COLO668 (cell line): ENCODE results near the gene GADD45B.
"Not testable (repeated sequence)": the region's sequence is repeated elsewhere in the genome, so short reads cannot be mapped to it uniquely, and the experiment has no call there.

ENCODE experiments used
- DNase-seq: peaks from one replicate; lab custom pipeline; 2025; ENCODE audit not compliant: unreplicated experiment; lab: John Stamatoyannopoulos, UW

The GADD45B gene

DNA sequence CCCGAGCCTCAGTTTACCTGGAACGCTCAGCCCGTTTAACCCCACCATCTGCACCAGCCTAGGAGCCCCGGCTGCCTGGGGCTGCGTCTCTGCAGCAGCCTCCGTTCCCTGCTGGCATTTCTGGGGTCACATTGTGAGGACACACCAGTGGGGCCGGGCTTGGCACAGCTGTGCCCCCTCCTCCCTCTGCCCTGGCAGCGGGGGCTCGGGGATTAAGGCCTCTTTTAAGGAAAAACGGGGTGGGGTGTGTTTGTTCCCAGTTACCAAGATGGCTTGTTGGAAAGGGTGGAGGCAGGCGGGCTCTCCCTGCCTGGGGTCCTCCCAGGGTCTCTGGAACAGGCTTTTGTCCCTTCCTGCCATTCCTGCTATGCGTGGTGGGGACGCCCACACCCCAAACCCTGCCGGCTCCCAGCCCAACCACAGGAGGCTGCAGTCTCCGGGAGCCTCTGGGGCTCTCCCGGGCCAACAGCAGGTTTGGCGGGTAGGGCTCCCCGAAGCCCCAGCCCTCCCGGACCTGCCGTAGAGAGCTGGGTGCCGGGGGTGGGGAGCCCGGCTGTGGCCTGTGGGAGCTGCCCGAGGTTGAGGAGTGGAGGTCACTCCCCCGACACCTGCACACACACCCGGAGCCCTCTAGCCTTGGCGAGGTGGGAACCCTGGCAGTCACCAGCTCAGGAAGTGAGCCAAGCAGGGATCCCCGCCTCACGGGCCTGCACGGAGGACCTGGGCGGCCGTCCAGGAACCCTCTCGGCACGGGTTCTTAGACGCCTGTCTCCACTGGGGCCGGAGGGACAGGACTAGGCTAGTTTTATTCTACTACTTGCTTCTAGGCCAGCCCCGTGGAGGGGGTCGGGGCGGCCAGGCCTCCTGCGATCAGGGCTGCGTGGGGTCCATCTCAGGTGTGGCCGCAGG is 36.9 kb downstream of the GADD45B start:
- no peak for DNase-seq

DNA sequence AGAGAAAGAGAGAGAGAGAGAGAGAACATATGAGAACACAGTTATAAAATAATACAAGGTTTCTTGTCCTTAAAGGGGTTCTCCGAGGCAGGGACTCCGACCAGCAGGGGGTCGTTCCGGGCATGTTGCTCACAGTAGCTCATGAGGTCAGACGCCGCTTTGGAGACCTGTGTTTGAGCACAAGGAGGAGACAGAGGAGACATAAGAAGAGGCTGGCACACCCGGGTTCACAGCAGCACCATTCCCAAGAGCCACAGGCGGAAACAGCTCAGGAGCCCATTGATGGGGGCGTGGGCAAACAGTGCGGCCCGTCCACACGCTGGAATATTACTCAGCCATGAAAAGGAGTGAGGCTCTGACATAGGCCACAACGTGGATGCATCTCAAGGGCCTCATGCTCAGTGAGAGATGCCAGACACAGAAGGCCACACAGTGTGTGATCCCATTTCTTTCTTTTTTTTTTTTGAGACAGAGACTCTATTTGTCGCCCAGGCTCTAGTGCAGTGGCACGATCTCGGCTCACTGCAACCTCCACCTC is 39.1 kb downstream of the GADD45B start:
- DNase-seq, result no peak

DNA sequence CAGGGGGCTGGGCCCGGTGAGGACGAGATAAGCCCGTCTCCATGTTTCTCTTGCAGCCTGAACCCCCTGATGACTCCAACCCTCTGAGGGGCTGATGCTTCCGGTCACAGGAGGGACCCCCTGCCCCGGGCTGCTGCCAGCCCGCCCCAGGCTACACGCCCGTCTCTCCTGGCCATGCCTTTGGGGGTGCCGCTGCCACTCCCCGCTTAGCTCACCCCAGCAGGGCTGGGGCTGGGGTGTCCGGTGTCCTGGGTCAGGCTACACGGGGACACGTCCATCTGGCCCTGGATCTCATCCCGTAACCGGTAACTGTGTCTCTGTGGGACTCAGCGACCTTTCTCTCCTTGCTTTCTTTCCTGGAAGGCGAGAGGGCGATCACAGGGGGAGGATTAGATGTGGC is 40.8 kb downstream of the GADD45B start:
- no peak for DNase-seq

DNA sequence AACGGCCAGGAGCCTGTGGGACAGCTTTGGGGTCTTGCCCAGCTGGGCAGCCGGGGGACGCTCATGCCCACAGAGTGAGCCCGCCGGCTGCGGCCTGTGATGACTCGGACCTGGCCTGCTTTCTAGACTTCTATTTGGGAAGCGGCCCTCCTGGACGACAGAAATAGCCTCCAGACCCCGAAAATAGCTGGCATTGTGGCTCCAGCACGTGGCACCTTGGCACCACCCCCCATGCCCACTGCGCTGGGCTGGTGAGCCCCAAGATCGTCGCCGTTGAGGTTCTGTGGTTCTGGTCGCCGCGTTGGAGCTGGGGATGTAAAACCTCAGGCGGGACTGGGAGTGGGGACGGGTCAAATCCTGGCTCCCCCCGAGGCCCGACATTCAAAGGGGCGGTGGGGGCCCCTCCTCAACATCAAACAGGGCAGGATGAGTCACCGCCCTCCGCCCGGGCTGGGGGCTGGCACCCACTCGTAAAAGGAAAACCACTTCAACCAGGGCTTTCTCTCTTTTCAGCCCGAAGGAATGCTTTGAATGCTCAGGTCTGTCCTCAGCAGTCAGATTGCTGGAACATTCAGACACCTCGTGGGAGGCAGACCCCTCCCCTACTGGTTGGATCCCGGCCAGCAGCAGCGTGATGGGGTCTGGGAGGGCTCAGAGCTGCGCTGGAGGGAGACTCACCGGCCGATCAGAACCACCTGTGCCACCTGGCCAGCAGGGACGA is 42.1 kb downstream of the GADD45B start:
- DNase-seq, result no peak

DNA sequence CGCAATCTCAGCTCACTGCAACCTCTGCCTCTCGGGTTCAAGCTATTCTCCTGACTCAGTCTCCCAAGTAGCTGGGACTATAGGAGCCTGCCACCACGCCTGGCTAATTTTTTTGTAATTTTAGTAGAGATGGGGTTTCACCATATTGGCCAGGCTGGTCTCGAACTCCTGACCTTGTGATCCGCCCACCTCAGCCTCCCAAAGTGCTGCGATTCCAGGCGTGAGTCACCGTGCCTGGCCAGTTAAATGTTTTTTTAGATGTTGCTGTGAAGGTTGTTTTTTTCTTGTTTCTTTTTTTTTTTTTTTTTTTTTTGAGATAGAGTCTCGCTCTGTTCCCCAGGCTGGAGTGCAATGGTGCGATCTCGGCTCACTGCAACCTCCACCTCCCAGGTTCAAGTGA is 42.9 kb downstream of the GADD45B start:
- not testable (repeated sequence) for DNase-seq

DNA sequence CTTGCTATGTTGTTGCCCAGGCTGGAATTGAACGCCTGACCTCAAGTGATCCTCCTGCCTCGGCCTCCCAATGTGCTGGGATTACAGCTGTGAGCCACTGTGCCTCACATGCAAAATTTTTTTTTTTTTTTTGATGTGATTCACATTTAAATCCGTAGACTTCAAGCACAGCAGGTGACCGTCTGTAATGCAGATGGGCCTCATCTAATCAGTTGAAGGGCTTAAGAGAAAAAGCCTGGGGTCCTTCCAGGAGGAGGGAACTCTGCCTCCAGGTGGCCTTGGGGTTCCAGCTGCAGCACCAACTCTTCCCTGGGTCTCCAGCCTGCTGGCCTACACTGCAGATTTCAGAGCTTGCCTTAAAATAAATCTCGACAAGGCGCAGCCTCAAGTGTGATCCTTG is 43.6 kb downstream of the GADD45B start:
- no peak for DNase-seq

DNA sequence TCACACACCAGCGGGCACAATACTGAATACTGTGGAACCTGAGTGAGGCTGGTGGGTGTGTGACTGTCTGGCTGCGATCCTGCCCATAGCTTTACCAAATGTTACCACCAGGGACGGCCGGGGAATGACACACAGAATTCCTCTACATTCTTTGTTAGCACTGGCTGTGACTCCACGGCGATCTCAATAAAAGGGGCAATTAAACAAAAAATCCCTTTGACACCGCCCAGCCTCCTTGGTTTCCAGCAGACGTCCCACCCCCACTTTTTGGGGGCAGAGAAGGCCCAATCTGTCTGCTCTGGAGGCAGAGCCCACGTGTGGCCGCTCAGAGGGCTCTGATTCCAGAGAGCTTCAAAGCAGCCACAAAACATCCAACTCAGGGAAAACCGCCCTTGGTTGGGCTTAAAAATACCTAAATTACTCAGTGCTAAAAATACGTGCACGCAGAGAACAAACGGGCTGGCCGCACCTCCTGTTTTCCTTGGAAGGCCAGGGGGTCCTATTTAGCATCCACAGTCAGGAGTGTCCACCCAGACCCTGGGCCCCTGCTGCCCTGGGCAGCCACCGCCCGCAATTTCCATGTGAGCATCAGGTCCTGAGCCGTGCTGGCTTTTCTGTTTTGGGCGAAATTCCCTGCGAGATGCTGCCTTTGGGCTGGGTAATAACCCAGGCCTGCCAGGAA is 47.8 kb downstream of the GADD45B start:
- no peak for DNase-seq

DNA sequence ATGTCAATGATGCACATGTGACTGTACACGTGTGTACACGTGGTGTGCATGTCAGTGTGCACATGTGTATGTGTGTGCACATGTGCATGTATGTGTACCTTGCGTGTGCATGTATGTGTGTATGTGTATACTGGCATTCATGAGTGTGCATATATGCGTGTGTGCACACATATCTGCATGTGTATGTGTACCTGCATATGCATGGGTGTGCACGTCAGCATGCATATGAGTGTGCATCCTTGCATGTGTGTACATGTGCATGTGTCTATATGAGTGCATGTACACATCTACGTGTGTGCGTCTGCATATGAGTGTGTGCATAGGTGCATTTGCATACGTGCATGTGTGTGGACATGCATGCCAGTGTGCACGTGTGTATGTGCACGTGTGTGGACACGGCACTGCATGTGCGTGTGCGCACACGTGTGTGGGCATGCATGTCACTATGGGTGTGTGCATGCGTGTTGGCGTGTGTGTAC is 48.5 kb downstream of the GADD45B start:
- no peak for DNase-seq

DNA sequence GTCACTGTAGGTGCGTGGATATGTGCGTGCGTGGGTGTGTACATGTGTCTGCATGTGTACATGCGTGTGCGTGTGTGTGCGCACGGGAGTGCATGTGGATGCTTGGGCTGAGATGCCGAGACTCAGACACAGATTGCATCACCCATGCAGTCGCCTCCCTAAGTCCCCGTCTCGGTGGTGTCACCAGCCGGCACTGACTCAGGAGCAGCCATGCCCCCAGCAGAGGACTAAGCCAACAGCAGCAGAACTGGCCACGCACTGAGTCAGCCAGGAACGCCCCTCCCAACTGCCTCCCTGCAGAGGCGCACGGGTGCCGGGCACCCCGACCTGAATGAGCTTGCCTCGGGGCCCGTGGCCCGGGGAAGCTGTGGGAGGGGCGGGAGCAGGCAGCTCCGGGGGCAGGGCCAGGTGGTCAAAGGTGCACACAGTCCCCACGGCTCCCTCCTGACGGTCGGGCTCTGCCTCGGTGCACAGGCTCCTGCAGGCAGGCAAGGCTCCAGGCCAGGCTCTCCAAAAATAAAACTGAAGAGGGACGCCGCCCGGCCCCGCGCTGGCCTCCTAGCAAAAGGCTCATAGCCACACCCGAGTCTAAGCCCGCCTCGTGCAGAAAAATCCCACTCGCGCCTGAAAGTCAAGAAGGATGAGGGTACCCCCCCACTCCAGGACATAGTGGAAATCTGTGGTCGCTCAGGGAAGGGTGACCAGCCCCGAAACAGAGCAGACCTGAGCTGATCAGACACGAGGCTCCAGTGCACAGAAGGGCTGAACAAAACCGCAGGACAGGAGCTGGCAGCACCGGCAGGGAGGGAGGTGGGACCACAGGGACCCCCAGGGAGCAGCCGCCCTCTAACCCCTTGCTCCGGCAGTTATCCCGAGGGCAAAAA is 49.2 kb downstream of the GADD45B start:
- DNase-seq, result no peak

DNA sequence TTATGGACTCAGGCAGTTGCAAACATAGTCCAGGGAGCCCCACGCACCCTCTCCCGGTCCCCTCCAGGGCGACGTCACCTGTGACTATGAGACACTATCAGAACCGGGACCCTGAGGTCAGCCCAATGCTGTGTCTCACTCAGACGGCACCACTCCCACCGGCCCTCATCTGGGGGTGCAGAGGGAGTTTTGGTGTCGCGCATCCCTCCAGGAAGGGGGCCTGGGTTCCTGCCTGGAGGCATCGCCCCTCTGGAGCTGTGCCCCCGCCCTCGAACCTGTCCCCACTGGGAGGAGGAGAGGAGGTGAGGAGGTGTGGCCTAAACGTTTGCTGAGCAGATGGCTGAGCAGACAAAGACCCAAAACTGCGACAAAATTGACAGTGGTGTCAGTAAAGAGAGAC is 51.2 kb downstream of the GADD45B start:
- DNase-seq, result no peak

DNA sequence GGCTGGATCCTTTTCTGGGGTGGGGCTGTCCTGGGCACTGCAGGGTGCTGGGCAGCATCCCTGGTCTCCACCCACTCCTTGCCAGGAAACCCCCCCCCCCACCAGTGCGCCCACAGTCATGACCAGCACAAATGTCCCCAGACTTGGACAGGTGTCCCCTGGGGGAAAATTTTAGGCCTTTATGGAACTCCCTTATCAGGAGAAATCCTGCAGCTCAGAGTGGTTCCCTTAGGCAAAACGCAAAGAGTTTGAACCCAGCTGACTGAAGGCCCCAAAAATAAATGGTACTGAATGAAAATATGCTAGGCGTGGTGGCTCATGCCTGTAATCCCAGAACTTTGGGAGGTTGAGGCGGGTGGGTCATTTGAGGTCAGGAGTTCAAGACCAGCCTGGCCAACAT is 51.8 kb downstream of the GADD45B start:
- no peak for DNase-seq
